HepG2 (cell line): ENCODE data around the gene KIF21B. TPM values are rescaled to one million over a fixed set of nuclear protein-coding genes. Genes with fewer than 3 reads are reported as not detected.

ENCODE experiments used
- ATAC-seq: fragments of 200-7000 bp; cut with Tn5 transposase; 3 replicates; pipeline ENCODE4 v1.9.1; 2020; ENCODE audit warnings: mild to moderate bottlenecking, moderate library complexity
- BruUV-seq: library from RNA; stranded (reverse); fragments of 400-500 nt; replicated peaks from 2 replicates; lab custom pipeline; 2021; lab: Mats Ljungman, UMichigan
- CTCF ChIA-PET: fragments of 300-600 bp; formaldehyde crosslinking; extraction: SDS; loops from one replicate; lab custom pipeline; 2021; ENCODE audit warnings: low total read pairs, inconsistent platforms, low intra/inter-chr PET ratio; lab: Yijun Ruan, JAX
- POLR2A ChIA-PET: fragments of 350-600 bp; sonication (Branson Sonifier 250); formaldehyde crosslinking; loops from one replicate; lab custom pipeline; 2020; ENCODE audit warnings: antibody characterized with exemption, inconsistent platforms; lab: Yijun Ruan, JAX
- DNase-seq: peaks from one replicate; pipeline ENCODE4 v3.0.0-alpha.2; 2015; ENCODE audit warnings: low spot score
- FAIRE-seq: peaks from 3 replicates; lab custom pipeline; 2011; peaks lifted over from hg19 to GRCh38; lab: Jason Lieb, UNC
- H2AFZ ChIP-seq: one replicate; pipeline ENCODE4 v1.6.1; 2011; ENCODE audit warnings: low read length, inconsistent platforms
- H3K27ac ChIP-seq: fragments of 300-600 bp; 3 replicates; pipeline ENCODE4 v1.8.0; 2011; ENCODE audit warnings: mixed run types, mild to moderate bottlenecking, mixed read lengths, low read length, inconsistent platforms; ENCODE audit not compliant: insufficient read depth; ENCODE audit errors: extremely low read length
- H3K27me3 ChIP-seq, 2 experiments: fragments of 200-600 bp in 1 of 2; 2 replicates in 1 of 2; 3 replicates in 1 of 2; pipeline versions ENCODE4 v1.6.0 to v1.8.0; 2011; ENCODE audit warnings: low read length in 2 of 2, mild to moderate bottlenecking in 2 of 2, moderate library complexity in 2 of 2, inconsistent platforms in 1 of 2; ENCODE audit not compliant: insufficient read depth in 2 of 2, control insufficient read depth in 1 of 2
- H3K36me3 ChIP-seq, 2 experiments: fragments of 200-600 bp in 1 of 2; replicated peaks in 1 of 2; 2 replicates in 1 of 2; 3 replicates in 1 of 2; pipeline versions ENCODE4 v1.5.1 to v1.8.0; 2011; ENCODE audit warnings: low read length in 2 of 2, inconsistent platforms in 1 of 2; ENCODE audit not compliant: insufficient read depth in 2 of 2, control insufficient read depth in 1 of 2
- H3K4me1 ChIP-seq: 2 replicates; pipeline ENCODE4 v1.5.1; 2012; ENCODE audit warnings: low read length, inconsistent platforms; ENCODE audit not compliant: insufficient read depth
- H3K4me2 ChIP-seq: 2 replicates; pipeline ENCODE4 v1.6.0; 2011; ENCODE audit warnings: low read depth, low read length, inconsistent platforms
- H3K4me3 ChIP-seq, 3 experiments: fragments of 200-600 bp in 1 of 3; sonication (generic), shearing (Covaris generic) in 1 of 3; replicated peaks in 1 of 3; 2 replicates each; pipeline ENCODE4 v1.5.1; 2011 to 2016; ENCODE audit warnings: low read length in 3 of 3, inconsistent platforms in 2 of 3, low read depth in 2 of 3, mild to moderate bottlenecking in 2 of 3, control low read depth in 1 of 3, mixed read lengths in 1 of 3; ENCODE audit not compliant: insufficient read depth in 1 of 3
- H3K79me2 ChIP-seq: one replicate; pipeline ENCODE4 v1.6.1; 2011; ENCODE audit warnings: low read length, inconsistent platforms; ENCODE audit not compliant: insufficient read depth
- H3K9ac ChIP-seq: 2 replicates; pipeline ENCODE4 v1.6.0; 2011; ENCODE audit warnings: mild to moderate bottlenecking, low read depth, low read length, inconsistent platforms; ENCODE audit not compliant: insufficient read depth
- H3K9me3 ChIP-seq: 2 replicates; pipeline ENCODE4 v1.5.1; 2012; ENCODE audit warnings: mild to moderate bottlenecking, low read length
- H4K20me1 ChIP-seq: 2 replicates; pipeline ENCODE4 v1.6.0; 2011; ENCODE audit warnings: inconsistent platforms, mild to moderate bottlenecking, low read length, moderate library complexity; ENCODE audit not compliant: insufficient read depth
- CREB1 ChIP-seq, 2 experiments: fragments of 450-650 bp in 1 of 2; IDR thresholded peaks; 2 replicates each; pipeline ENCODE4 v1.6.1; 2016 to 2017; ENCODE audit warnings: control low read depth in 1 of 2, mild to moderate bottlenecking in 1 of 2, missing compliant biosample characterization in 1 of 2, missing genetic modification characterization in 1 of 2
- NCOA5 ChIP-seq: sonication (generic); formaldehyde crosslinking; IDR thresholded peaks from 2 replicates; pipeline ENCODE4 v1.4.0; 2020; ENCODE audit warnings: missing genetic modification reagents
- STAG1 ChIP-seq: sonication (generic); formaldehyde crosslinking; IDR thresholded peaks from 2 replicates; pipeline ENCODE4 v1.4.0; 2020; ENCODE audit warnings: missing genetic modification reagents
- ZFP1 ChIP-seq: IDR thresholded peaks from 2 replicates; pipeline ENCODE4 v1.6.1; 2016
- ZNF280B ChIP-seq: sonication (generic); formaldehyde crosslinking; IDR thresholded peaks from 2 replicates; pipeline ENCODE4 v1.5.0; 2020; ENCODE audit warnings: missing genetic modification reagents, mild to moderate bottlenecking, borderline replicate concordance
- ZNF30 ChIP-seq: sonication (generic); formaldehyde crosslinking; IDR thresholded peaks from 2 replicates; pipeline ENCODE4 v1.5.0; 2020; ENCODE audit warnings: mild to moderate bottlenecking, missing genetic modification reagents
- ZSCAN29 ChIP-seq: sonication (generic); formaldehyde crosslinking; conservative IDR thresholded peaks from 2 replicates; pipeline ENCODE4 v1.4.0; 2020; ENCODE audit warnings: mild to moderate bottlenecking, missing genetic modification reagents
- WGBS: methylation state at CpG from one replicate; pipeline ENCODE4 v1.1.6; 2017; ENCODE audit warnings: low lambda C conversion rate; 5-methylcytosine and 5-hydroxymethylcytosine counted together
- in situ Hi-C: cut with HindIII; loops from 2 replicates; pipeline ENCODE4 v1.10.0; 2017; ENCODE audit warnings: low pct_unique_long_range_greater_than_20kb; ENCODE audit not compliant: extremely low pct_ligation_motif_present
- intact Hi-C: fragments of 100-400 bp; cut with micrococcal nuclease; formaldehyde crosslinking; loops from one replicate; pipeline ENCODE4 v1.10.0; 2022; ENCODE audit not compliant: unreplicated experiment
- polyA plus RNA-seq, 8 experiments: library from polyadenylated mRNA; depleted of rRNA in 3 of 8; stranded (reverse) in 7 of 8; unstranded in 1 of 8; fragments of >200 nt; fragmentation: Illumina TruSeq in 4 of 8; extraction: Trizol in 4 of 8; gene quantifications; 2 replicates each; pipeline versions ENCODE4 v1.2.1 to v1.2.3, GENCODE V29; 2011 to 2016; ENCODE audit warnings: low read depth in 4 of 8, missing spikeins in 1 of 8, mixed read lengths in 1 of 8; ENCODE audit not compliant: insufficient read depth in 1 of 8
- total RNA-seq, 5 experiments: library from RNA; depleted of rRNA; stranded (reverse); fragments of >200 nt; fragmentation: Illumina TruSeq; extraction: Trizol; gene quantifications; 2 replicates each; pipeline ENCODE4 v1.2.3, GENCODE V29; 2016; ENCODE audit warnings: low read depth in 1 of 5
- TF ChIP-seq, protein P1 (sequence below): sonication (generic); formaldehyde crosslinking; IDR thresholded peaks from 2 replicates; pipeline ENCODE4 v1.4.0; 2020; ENCODE audit warnings: missing genetic modification reagents, borderline replicate concordance

The KIF21B gene
- total and polyA plus RNA-seq, 2 of the 13 experiments (the other 11 are each of a cell fraction or from before 2014, with no cell fraction given) = 0.17 to 0.20 TPM

DNA sequence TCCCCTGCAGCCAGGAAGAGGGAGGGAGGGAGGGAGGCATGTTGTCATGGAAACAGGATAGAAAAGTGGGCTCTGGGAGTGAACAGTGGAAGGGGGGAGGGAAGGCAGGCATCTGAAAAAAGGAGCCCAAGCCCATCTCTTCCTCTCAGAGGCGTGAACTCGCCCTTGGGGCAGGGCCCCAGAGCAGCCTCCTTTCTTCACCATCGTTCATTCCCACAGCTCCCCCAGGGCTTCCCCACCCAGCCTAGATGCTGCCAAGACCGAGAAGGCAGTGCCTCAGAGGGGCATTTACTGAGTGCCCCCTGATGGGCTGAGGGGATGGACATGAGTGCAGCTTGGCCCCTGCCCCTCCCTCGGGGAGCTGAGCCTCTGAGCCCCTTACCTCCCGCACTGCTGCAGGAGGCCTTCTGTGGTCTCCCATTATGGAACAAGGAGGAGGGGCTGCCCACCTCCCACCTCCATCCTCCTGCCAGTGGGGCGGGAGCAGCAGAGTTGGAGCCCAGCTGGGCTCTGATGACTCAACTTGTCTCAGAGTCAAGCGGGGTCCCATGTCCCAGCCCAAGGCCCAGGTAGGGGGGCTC, 39.1 kb upstream of the KIF21B start (continued):
- TF ChIP-seq, protein P1, sequence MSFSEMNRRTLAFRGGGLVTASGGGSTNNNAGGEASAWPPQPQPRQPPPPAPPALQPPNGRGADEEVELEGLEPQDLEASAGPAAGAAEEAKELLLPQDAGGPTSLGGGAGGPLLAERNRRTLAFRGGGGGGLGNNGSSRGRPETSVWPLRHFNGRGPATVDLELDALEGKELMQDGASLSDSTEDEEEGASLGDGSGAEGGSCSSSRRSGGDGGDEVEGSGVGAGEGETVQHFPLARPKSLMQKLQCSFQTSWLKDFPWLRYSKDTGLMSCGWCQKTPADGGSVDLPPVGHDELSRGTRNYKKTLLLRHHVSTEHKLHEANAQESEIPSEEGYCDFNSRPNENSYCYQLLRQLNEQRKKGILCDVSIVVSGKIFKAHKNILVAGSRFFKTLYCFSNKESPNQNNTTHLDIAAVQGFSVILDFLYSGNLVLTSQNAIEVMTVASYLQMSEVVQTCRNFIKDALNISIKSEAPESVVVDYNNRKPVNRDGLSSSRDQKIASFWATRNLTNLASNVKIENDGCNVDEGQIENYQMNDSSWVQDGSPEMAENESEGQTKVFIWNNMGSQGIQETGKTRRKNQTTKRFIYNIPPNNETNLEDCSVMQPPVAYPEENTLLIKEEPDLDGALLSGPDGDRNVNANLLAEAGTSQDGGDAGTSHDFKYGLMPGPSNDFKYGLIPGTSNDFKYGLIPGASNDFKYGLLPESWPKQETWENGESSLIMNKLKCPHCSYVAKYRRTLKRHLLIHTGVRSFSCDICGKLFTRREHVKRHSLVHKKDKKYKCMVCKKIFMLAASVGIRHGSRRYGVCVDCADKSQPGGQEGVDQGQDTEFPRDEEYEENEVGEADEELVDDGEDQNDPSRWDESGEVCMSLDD (CRISPR knock-in tag) = no peak
- TF ChIP-seq NCOA5 (CRISPR knock-in tag) (no peak), ZNF30 (CRISPR knock-in tag) (no peak), CREB1 (IDR thresholded peaks at IDR 0.05) (no peak), CREB1 (CRISPR knock-in tag; IDR thresholded peaks at IDR 0.05) (no peak), ZNF280B (CRISPR knock-in tag) (no peak), ZSCAN29 (CRISPR knock-in tag) (no peak)

GRCh38 chr1:201061886-201062285, 38.4 kb upstream of the KIF21B start:
- ATAC-seq = no peak
- FAIRE-seq = no peak
- ChIA-PET CTCF (no interaction called here), POLR2A (no interaction called here)
- TF ChIP-seq ZFP1 (CRISPR knock-in tag) = no peak
- TF ChIP-seq STAG1 (CRISPR knock-in tag) = no peak
- no peak overlapping the region for H2AFZ ChIP-seq
- in situ Hi-C loops = no loop called here
- no peaks in the 10 kb centered on the region for H3K9me3 ChIP-seq
- no peak overlapping the region for H3K4me3 ChIP-seq
- no peak overlapping the region for H3K9ac ChIP-seq
- no peak overlapping the region for H3K4me2 ChIP-seq
- WGBS = 68% methylated on average over 8 of the region's 12 CpGs
- no TSS peak for BruUV-seq
- H3K36me3 ChIP-seq = no peaks in the 10 kb centered on the region
- no peak overlapping the region for H3K27ac ChIP-seq
- intact Hi-C loops = no loop called here
- peaks cover 0 to 5% of the 10 kb centered on the region in 2 experiments; a peak in 2 of 5 replicates for H3K27me3 ChIP-seq
- no peaks in the 10 kb centered on the region for H4K20me1 ChIP-seq
- peaks cover 15% of the 10 kb centered on the region for H3K4me1 ChIP-seq
- no peak for DNase-seq
- no peaks in the 10 kb centered on the region for H3K79me2 ChIP-seq
